SK-N-SH treated with all-trans-retinoic acid at 6 μM for 48 hours (cell line): ENCODE results near the gene SFXN2.
"Not testable (repeated sequence)": the region's sequence is repeated elsewhere in the genome, so short reads cannot be mapped to it uniquely, and the experiment has no call there.

Experiments used
- BACH2 ChIP-seq: fragments of 250-450 bp; sonication (Bioruptor Pico); IDR thresholded peaks from 2 replicates; pipeline ENCODE4 v1.9.0; 2021; ENCODE audit warnings: mild to moderate bottlenecking, borderline replicate concordance
- CSDC2 ChIP-seq: fragments of 250-450 bp; sonication (Bioruptor Pico); IDR thresholded peaks from 2 replicates; pipeline ENCODE4 v1.5.0; 2020; ENCODE audit warnings: mild to moderate bottlenecking, moderate library complexity
- GLIS3 ChIP-seq: fragments of 250-450 bp; sonication (Bioruptor Pico); IDR thresholded peaks from 2 replicates; pipeline ENCODE4 v1.5.0; 2020; ENCODE audit warnings: mild to moderate bottlenecking, moderate library complexity
- PATZ1 ChIP-seq: fragments of 250-450 bp; sonication (Bioruptor Pico); IDR thresholded peaks from 2 replicates; pipeline ENCODE4 v1.8.0; 2020; ENCODE audit warnings: mild to moderate bottlenecking, moderate library complexity, borderline replicate concordance
- RARB ChIP-seq: fragments of 250-450 bp; sonication (Bioruptor Pico); IDR thresholded peaks from 2 replicates; pipeline ENCODE4 v1.8.0; 2021; ENCODE audit warnings: mild to moderate bottlenecking, moderate library complexity
- TCF4 ChIP-seq: fragments of 250-450 bp; sonication (Bioruptor Pico); IDR thresholded peaks from 2 replicates; pipeline ENCODE4 v1.8.0; 2021; ENCODE audit warnings: mild to moderate bottlenecking, moderate library complexity, borderline replicate concordance
- TSHZ2 ChIP-seq: fragments of 250-450 bp; sonication (Bioruptor Pico); IDR thresholded peaks from 2 replicates; pipeline ENCODE4 v1.5.0; 2020; ENCODE audit warnings: mild to moderate bottlenecking, moderate library complexity
- ZC3H10 ChIP-seq: fragments of 250-450 bp; sonication (Bioruptor Pico); IDR thresholded peaks from 2 replicates; pipeline ENCODE4 v1.5.1; 2021; ENCODE audit warnings: mild to moderate bottlenecking, moderate library complexity
- ZFP3 ChIP-seq: fragments of 250-450 bp; sonication (Bioruptor Pico); IDR thresholded peaks from 2 replicates; pipeline ENCODE4 v1.5.0; 2020; ENCODE audit warnings: mild to moderate bottlenecking, moderate library complexity

GRCh38 chr10:102667411-102667810, 47.0 kb upstream of the SFXN2 start:
- not testable (repeated sequence) for TF ChIP-seq ZC3H10; ZFP3 (CRISPR knock-in tag); CSDC2 (CRISPR knock-in tag); TSHZ2 (CRISPR knock-in tag); RARB (CRISPR knock-in tag); PATZ1; BACH2 (CRISPR knock-in tag); GLIS3 (CRISPR knock-in tag); TCF4 (CRISPR knock-in tag)
